ENCODE data around the gene PMM2.

The PMM2 gene

GRCh38 chr16:8887952-8888560 is 90.4 kb downstream of the PMM2 start:
- DNase-seq (ENCODE audit: low spot score) = peak; percentile 44

GRCh38 chr16:8888951-8889892 is 91.6 kb downstream of the PMM2 start:
- no peak for DNase-seq (ENCODE audit: low spot score)

GRCh38 chr16:8889893-8890548 is 92.4 kb downstream of the PMM2 start:
- DNase-seq (ENCODE audit: low spot score) = no peak

GRCh38 chr16:8890549-8890921 is 92.9 kb downstream of the PMM2 start:
- no peak for DNase-seq (ENCODE audit: low spot score)

DNA sequence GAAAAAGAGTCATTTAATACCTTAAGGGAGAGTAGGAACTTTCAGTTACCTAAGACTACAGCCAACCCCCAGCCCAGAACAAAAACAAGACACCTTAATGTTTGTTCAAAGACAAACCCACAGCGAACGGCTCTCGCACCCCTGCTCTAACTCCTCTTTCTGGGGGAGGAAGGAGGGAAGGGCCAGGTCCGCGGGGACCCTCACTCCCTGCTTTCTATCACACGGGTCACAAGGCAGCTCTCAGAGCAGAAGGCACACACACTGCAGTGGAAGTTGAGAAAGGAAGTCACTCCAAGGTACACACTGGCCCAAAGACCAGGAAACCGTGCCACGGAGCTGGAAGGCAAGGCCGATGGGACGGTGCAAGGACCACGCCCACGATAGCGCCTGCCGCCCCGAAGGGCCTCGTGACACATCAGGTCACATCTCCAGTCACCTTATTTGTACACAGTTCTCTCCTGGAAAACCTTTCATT is 94.5 kb downstream of the PMM2 start:
- no peak for DNase-seq (ENCODE audit: low spot score)

GRCh38 chr16:8893426-8893825 is 95.8 kb downstream of the PMM2 start:
- no peak for DNase-seq (ENCODE audit: low spot score)

GRCh38 chr16:8893976-8894690 is 96.5 kb downstream of the PMM2 start:
- no peak for DNase-seq (ENCODE audit: low spot score)

DNA sequence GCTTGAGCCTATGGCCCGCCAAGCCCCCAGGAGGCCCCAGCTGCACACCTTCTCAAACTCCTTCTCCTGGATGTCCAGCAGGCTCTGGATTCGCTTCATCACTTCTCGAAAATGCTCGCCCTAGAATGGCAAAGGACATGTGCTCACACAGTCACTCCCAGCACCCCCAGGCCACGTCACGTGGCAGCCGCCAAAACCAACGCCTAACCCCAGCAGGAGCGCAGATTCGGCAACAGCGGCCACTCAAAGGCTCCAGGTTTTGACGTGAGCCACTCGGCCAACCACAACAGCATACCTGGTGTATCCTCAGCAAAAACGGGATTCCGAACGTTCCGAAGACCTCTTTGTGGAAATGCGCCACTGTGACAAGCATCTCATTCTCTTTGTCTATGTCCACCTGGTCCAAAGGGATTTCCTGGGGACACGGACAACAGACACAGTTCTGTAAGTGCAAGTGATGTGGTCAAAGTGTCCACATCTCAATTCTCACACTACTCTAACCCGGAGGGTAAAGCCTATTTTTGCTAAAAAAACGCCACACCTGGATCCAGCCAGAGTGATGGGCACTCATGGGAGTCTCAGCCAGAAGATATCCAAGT is 97.2 kb downstream of the PMM2 start:
- DNase-seq (ENCODE audit: low spot score) = no peak

DNA sequence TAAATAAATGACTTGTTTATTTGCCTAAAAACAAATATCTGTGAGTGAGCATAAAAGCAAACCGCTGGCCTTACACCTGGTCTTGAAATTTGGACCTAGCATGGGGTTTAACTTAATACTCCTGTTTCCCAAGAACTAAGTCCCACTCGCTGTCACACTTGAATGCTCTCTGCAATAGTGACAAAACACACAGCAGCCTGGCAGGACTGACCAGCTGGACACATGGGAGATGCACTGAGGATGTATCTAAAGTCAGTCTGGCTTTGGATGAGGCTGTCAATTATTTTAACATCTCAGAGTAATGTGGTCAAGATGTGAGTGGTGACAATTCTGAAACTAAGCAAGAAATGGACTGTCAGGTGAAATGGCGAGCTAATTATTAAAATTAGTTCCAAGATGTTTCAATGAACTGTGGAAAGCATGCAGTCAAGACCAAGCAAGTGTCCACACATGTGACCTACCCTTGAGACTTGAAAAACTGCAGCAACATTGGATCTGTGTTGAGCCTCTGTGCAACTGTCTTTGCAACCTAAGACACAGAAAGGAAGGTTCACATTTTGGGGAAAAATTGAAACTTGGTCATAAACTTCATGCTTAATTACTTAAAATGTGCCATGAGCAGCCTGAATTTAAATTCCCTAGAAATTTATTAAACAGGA is 101.2 kb downstream of the PMM2 start:
- DNase-seq (ENCODE audit: low spot score) = no peak
